ENCODE results near the gene CEPT1. TPM values are rescaled to one million over a fixed set of nuclear protein-coding genes. Genes with fewer than 3 reads are reported as not detected.

The CEPT1 gene
- total RNA-seq, 1 experiment from 2014 or later = 30.9 TPM

DNA sequence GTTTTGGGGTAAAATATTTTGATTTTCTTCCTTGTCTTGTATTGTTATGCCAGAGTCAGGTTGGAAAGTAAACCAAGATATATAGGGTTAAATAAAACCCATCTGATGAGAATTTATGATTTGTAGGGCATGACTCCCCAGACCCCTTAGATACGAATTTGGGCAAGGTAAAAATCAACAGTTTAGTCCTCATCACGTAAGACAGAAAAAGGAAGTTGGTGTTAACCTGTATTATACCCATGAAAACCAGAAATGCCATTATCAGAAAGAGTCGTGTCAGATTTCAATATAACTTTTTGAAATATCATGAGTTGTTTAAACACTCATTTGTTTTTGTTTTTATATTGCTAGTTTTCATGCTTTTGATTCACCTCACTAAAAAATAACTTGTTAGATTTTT, 11.8 kb downstream of the CEPT1 start:
- DNase-seq (ENCODE audit: low spot score) = no peak
- H3K4me3 ChIP-seq (ENCODE audit: low read depth, low read length, poor library complexity, severe bottlenecking) = no peak overlapping the region
- ChIA-PET POLR2A (ENCODE audit: low non-redundant PET) (no interaction called here), CTCF (no interaction called here)
- TF ChIP-seq, protein P1, sequence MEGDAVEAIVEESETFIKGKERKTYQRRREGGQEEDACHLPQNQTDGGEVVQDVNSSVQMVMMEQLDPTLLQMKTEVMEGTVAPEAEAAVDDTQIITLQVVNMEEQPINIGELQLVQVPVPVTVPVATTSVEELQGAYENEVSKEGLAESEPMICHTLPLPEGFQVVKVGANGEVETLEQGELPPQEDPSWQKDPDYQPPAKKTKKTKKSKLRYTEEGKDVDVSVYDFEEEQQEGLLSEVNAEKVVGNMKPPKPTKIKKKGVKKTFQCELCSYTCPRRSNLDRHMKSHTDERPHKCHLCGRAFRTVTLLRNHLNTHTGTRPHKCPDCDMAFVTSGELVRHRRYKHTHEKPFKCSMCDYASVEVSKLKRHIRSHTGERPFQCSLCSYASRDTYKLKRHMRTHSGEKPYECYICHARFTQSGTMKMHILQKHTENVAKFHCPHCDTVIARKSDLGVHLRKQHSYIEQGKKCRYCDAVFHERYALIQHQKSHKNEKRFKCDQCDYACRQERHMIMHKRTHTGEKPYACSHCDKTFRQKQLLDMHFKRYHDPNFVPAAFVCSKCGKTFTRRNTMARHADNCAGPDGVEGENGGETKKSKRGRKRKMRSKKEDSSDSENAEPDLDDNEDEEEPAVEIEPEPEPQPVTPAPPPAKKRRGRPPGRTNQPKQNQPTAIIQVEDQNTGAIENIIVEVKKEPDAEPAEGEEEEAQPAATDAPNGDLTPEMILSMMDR (conservative IDR thresholded peaks at IDR 0.05; ENCODE audit: low read depth, low read length) = no peak
- no peak for TF ChIP-seq EZH2 (IDR thresholded peaks at IDR 0.05; ENCODE audit: borderline replicate concordance, low read depth, low read length, poor library complexity, severe bottlenecking)
- H3K4me1 ChIP-seq (ENCODE audit: insufficient read depth, low read length, poor library complexity, severe bottlenecking) = no peaks in the 10 kb centered on the region
- no TSS peak for BruUV-seq (replicated peaks)
- H3K27ac ChIP-seq (ENCODE audit: low read depth, low read length, poor library complexity, severe bottlenecking) = no peak overlapping the region
- H3K36me3 ChIP-seq (ENCODE audit: insufficient read depth, low read length, poor library complexity, severe bottlenecking) = peaks cover 36% of the 10 kb centered on the region
- no peaks in the 10 kb centered on the region for H3K9me3 ChIP-seq (ENCODE audit: low read depth, low read length, poor library complexity, severe bottlenecking)
- intact Hi-C loops (cut with micrococcal nuclease; ENCODE audit: unreplicated experiment) = no loop called here
- H3K27me3 ChIP-seq (replicated peaks; ENCODE audit: insufficient read depth, low read depth, low read length, poor library complexity) = no peaks in the 10 kb centered on the region

DNA sequence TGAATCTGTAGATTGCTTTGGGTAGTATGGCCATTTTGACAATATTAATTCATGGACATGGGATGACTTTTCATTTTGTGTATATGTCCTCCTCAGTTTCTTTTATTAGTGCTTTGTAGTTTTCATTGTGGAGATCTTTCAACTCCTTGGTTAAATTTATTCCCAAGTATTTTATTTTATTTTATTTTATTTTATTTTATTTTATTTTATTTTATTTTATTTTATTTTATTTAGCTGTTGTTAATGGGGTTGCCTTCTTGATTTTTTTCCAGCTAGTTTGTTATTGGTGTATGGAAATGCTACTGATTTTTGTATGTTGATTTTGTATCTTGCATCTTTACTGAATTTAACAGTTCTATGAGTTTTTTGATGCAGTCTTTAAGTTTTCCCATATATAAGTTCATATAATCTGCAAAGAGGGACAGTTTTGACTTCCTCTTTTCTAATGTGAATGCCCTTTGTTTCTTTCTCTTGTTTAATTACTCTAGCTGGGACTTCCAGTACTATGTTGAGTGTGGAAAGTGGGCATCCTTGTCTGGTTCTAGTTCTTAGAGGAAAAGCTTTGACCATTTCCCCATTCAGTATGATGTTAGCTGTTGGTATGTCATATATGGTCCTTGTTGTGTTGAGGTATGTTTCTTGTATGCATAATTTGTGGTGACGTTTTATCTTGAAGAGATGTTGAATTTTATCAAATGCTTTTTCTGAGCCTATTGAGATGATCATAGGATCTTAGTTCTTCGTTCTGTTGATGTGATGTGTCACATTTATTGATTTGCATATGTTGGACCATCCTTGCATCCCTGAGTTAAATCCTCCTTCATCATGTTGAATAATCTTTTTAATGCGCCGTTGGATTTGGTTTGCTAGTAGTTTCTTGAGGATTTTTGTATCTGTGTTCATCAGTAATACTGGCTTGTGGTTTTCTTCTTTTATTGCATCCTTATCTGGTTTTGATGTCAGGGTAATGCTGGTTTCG, 14.3 kb downstream of the CEPT1 start:
- Histone ChIP-seq H3K9me3 (ENCODE audit: low read depth, low read length, poor library complexity, severe bottlenecking) (no peaks in the 10 kb centered on the region), H3K36me3 (ENCODE audit: insufficient read depth, low read length, poor library complexity, severe bottlenecking) (peaks cover 20% of the 10 kb centered on the region), H3K4me3 (ENCODE audit: low read depth, low read length, poor library complexity, severe bottlenecking) (no peak overlapping the region), H3K27ac (ENCODE audit: low read depth, low read length, poor library complexity, severe bottlenecking) (no peak overlapping the region), H3K4me1 (ENCODE audit: insufficient read depth, low read length, poor library complexity, severe bottlenecking) (no peaks in the 10 kb centered on the region), H3K27me3 (replicated peaks; ENCODE audit: insufficient read depth, low read depth, low read length, poor library complexity) (no peaks in the 10 kb centered on the region)
- BruUV-seq (replicated peaks) = no TSS peak
- intact Hi-C loops (cut with micrococcal nuclease; ENCODE audit: unreplicated experiment) = no loop called here
- DNase-seq (ENCODE audit: low spot score) = no peak
- POLR2A ChIA-PET (ENCODE audit: low non-redundant PET) = no interaction called here
- TF ChIP-seq, protein P1 (conservative IDR thresholded peaks at IDR 0.05; ENCODE audit: low read depth, low read length) = no peak
- no peak for TF ChIP-seq EZH2 (IDR thresholded peaks at IDR 0.05; ENCODE audit: borderline replicate concordance, low read depth, low read length, poor library complexity, severe bottlenecking)
- CTCF ChIA-PET = no interaction called here

DNA sequence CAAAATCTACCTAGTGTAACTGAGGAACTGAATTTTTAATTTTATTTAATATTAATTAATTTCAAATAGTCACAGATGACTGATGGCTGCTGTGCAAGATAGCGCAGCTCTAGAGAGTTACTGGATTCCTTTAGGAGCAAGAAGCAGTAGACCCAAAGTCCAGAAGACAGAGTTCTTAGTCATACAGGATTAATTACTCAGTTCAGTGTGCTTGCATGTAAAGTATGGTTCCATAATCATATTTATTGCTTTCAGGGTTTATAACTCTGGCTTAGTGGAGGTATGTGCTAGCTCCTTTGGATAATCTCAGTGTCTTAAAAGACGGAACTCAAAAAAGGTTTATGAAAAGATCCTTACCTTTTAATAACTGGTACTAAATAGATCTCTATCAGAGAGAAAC, 17.4 kb downstream of the CEPT1 start:
- peaks cover 4% of the 10 kb centered on the region for H3K4me1 ChIP-seq (ENCODE audit: insufficient read depth, low read length, poor library complexity, severe bottlenecking)
- no peaks in the 10 kb centered on the region for H3K27me3 ChIP-seq (replicated peaks; ENCODE audit: insufficient read depth, low read depth, low read length, poor library complexity)
- TF ChIP-seq, protein P1 (conservative IDR thresholded peaks at IDR 0.05; ENCODE audit: low read depth, low read length) = no peak
- TF ChIP-seq EZH2 (IDR thresholded peaks at IDR 0.05; ENCODE audit: borderline replicate concordance, low read depth, low read length, poor library complexity, severe bottlenecking) = no peak
- no peaks in the 10 kb centered on the region for H3K9me3 ChIP-seq (ENCODE audit: low read depth, low read length, poor library complexity, severe bottlenecking)
- H3K36me3 ChIP-seq (ENCODE audit: insufficient read depth, low read length, poor library complexity, severe bottlenecking) = peaks cover 14% of the 10 kb centered on the region
- ChIA-PET POLR2A (ENCODE audit: low non-redundant PET) (no interaction called here), CTCF (no interaction called here)
- no peak for DNase-seq (ENCODE audit: low spot score)
- BruUV-seq (replicated peaks) = no TSS peak
- H3K4me3 ChIP-seq (ENCODE audit: low read depth, low read length, poor library complexity, severe bottlenecking) = no peak overlapping the region
- H3K27ac ChIP-seq (ENCODE audit: low read depth, low read length, poor library complexity, severe bottlenecking) = no peak overlapping the region
- intact Hi-C loops (cut with micrococcal nuclease; ENCODE audit: unreplicated experiment) = no loop called here
